Smooth muscle cell (in vitro differentiated cells): Measurements from ENCODE around the gene TOM1. TPM values are rescaled to one million over a fixed set of nuclear protein-coding genes. Genes with fewer than 3 reads are reported as not detected.
"Not testable (repeated sequence)": the region's sequence is repeated elsewhere in the genome, so short reads cannot be mapped to it uniquely, and the experiment has no call there.

Experiments
- DNase-seq: peaks from one replicate; lab custom pipeline; 2025; ENCODE audit not compliant: unreplicated experiment; lab: John Stamatoyannopoulos, UW
- H2AFZ ChIP-seq: fragments of 200-600 bp; sonication (generic); 2 replicates; pipeline ENCODE4 v1.6.0; 2016; ENCODE audit warnings: antibody characterized with exemption, low read depth, mild to moderate bottlenecking
- H3F3A ChIP-seq: fragments of 200-600 bp; sonication (generic); 2 replicates; pipeline ENCODE4 v1.6.0; 2017; ENCODE audit warnings: antibody characterized with exemption, low read depth
- H3K27ac ChIP-seq: fragments of 200-600 bp; sonication (generic); 2 replicates; pipeline ENCODE4 v1.5.1; 2016; ENCODE audit warnings: low read depth, mild to moderate bottlenecking
- H3K27me3 ChIP-seq: fragments of 200-600 bp; sonication (generic); 2 replicates; pipeline ENCODE4 v1.6.1; 2016; ENCODE audit warnings: low read depth, mild to moderate bottlenecking
- H3K36me3 ChIP-seq: fragments of 200-600 bp; sonication (generic); 2 replicates; pipeline ENCODE4 v1.5.1; 2016; ENCODE audit warnings: low read depth
- H3K4me1 ChIP-seq: fragments of 200-600 bp; sonication (generic); 2 replicates; pipeline ENCODE4 v1.5.1; 2016; ENCODE audit warnings: low read depth
- H3K4me2 ChIP-seq: fragments of 200-600 bp; sonication (generic); 2 replicates; pipeline ENCODE4 v1.6.0; 2016; ENCODE audit warnings: mild to moderate bottlenecking
- H3K4me3 ChIP-seq: fragments of 200-600 bp; sonication (generic); 2 replicates; pipeline ENCODE4 v1.5.1; 2016; ENCODE audit warnings: mild to moderate bottlenecking
- H3K79me2 ChIP-seq: fragments of 200-600 bp; sonication (generic); 2 replicates; pipeline ENCODE4 v1.6.0; 2016; ENCODE audit warnings: low read depth, mild to moderate bottlenecking
- H3K9ac ChIP-seq: fragments of 200-600 bp; sonication (generic); 2 replicates; pipeline ENCODE4 v1.6.0; 2016; ENCODE audit warnings: low read depth
- H3K9me3 ChIP-seq: fragments of 200-600 bp; sonication (generic); replicated peaks from 2 replicates; pipeline ENCODE4 v1.5.1; 2016; ENCODE audit warnings: low read depth
- H4K20me1 ChIP-seq: fragments of 200-600 bp; sonication (generic); 2 replicates; pipeline ENCODE4 v1.6.0; 2016; ENCODE audit warnings: low read depth
- CTCF ChIP-seq: fragments of 200-600 bp; sonication (generic); IDR thresholded peaks from 2 replicates; pipeline ENCODE4 v1.5.1; 2017; ENCODE audit warnings: borderline replicate concordance, mild to moderate bottlenecking, antibody characterized with exemption; ENCODE audit not compliant: insufficient read depth, poor library complexity, severe bottlenecking
- WGBS: methylation state at CpG from one replicate; pipeline ENCODE4 v1.1.7; 2016; ENCODE audit warnings: low lambda C conversion rate; 5-methylcytosine and 5-hydroxymethylcytosine counted together
- microRNA-seq: library from miRNA; unstranded; fragments of <30 nt; microRNA quantifications from one replicate; pipeline ENCODE4, GENCODE V29; 2016; ENCODE audit warnings: borderline number of aligned reads
- polyA plus RNA-seq: library from polyadenylated mRNA; unstranded; fragments of >200 nt; fragmentation: Nextera tagmentation; extraction: Ambion mirVana; gene quantifications from 2 replicates; pipeline ENCODE4 v1.2.1, GENCODE V29; 2016
- small RNA-seq: library from RNA; depleted of rRNA; stranded (forward); fragments of <200 nt; gene quantifications from one replicate; pipeline ENCODE3, GENCODE V24; 2014
- total RNA-seq: library from RNA; depleted of rRNA; stranded (reverse); fragments of >200 nt; gene quantifications from 2 replicates; pipeline ENCODE4 v1.2.3, GENCODE V29; 2014

The TOM1 gene
- total and polyA plus RNA-seq, 2 experiments from 2014 or later: 86.1 to 127 TPM

- Histone ChIP-seq H3K36me3 (no peaks in the 10 kb centered on the region), H3K27me3 (no peaks in the 10 kb centered on the region), H3K4me2 (no peak overlapping the region), H3K79me2 (no peaks in the 10 kb centered on the region), H3K4me3 (no peak overlapping the region), H4K20me1 (no peaks in the 10 kb centered on the region), H2AFZ (no peak overlapping the region), H3K27ac (no peak overlapping the region), H3F3A (no peaks in the 10 kb centered on the region), H3K9ac (no peak overlapping the region), H3K4me1 (peaks cover 6% of the 10 kb centered on the region), H3K9me3 (no peaks in the 10 kb centered on the region)
- no peak for TF ChIP-seq CTCF
- 96% methylated on average over 5 of the region's 5 CpGs for WGBS
- DNase-seq: no peak
Measured at GRCh38 chr22:35394810-35395563, 95.3 kb downstream of the TOM1 start.

- DNase-seq, H3K36me3 ChIP-seq, H3K4me1 ChIP-seq, H4K20me1 ChIP-seq, H3K9me3 ChIP-seq, H3K27me3 ChIP-seq, H3K9ac ChIP-seq, H3K27ac ChIP-seq, H3K4me2 ChIP-seq, H2AFZ ChIP-seq, H3K4me3 ChIP-seq, H3F3A ChIP-seq: not testable (repeated sequence)
- H3K79me2 ChIP-seq: peaks cover 11% of the 10 kb centered on the region
- WGBS: 80% methylated on average over 6 of the region's 6 CpGs
Measured at GRCh38 chr22:35396622-35397021, 96.9 kb downstream of the TOM1 start.

GRCh38 chr22:35397095-35397904 is 97.6 kb downstream of the TOM1 start:
- Histone ChIP-seq H4K20me1 (no peaks in the 10 kb centered on the region), H2AFZ (no peak overlapping the region), H3K36me3 (no peaks in the 10 kb centered on the region), H3K79me2 (peaks cover 11% of the 10 kb centered on the region), H3K4me1 (peaks cover 6% of the 10 kb centered on the region), H3K27me3 (no peaks in the 10 kb centered on the region), H3K9me3 (no peaks in the 10 kb centered on the region), H3K4me3 (no peak overlapping the region), H3K27ac (no peak overlapping the region), H3F3A (no peaks in the 10 kb centered on the region), H3K4me2 (no peak overlapping the region), H3K9ac (no peak overlapping the region)
- no peak for TF ChIP-seq CTCF
- DNase-seq: no peak
- 89% methylated on average over 13 of the region's 13 CpGs for WGBS

Small RNAs within 50 kb of the gene (microRNA-seq; reads per million reads assigned to microRNA genes)
- 8.8 reads per million, percentile 11 among the genes with 10 or more reads in this experiment for gene MIR3909
- gene MIR6069: not detected

Small RNAs within 50 kb of the gene (small RNA-seq; reads per million reads assigned to genes)
- gene MIR3909 (2.8 reads per million, percentile 51 among the genes with 10 or more reads in this experiment), gene MIR6069 (not detected)

Other genes with a start within 250 kb of the TOM1 start
- gene ISX, start 233.7 kb upstream of the TOM1 start, total RNA-seq: not detected in 2 replicates
- not detected in 2 replicates for gene ISX, start 233.7 kb upstream of the TOM1 start, polyA plus RNA-seq
- gene HMGXB4, start 42.4 kb upstream of the TOM1 start, total RNA-seq: 33.0 and 34.1 TPM in 2 replicates
- gene HMGXB4, start 42.4 kb upstream of the TOM1 start, polyA plus RNA-seq: 20.0 and 28.2 TPM in 2 replicates
- 11.7 and 13.7 TPM in 2 replicates for gene HMOX1, start 81.2 kb downstream of the TOM1 start, total RNA-seq
- 7.7 and 9.8 TPM in 2 replicates for gene HMOX1, start 81.2 kb downstream of the TOM1 start, polyA plus RNA-seq
- gene MCM5, start 100.2 kb downstream of the TOM1 start, total RNA-seq: 7.4 and 28.7 TPM in 2 replicates
- 23.1 and 31.9 TPM in 2 replicates for gene MCM5, start 100.2 kb downstream of the TOM1 start, polyA plus RNA-seq
- gene RASD2, start 240.9 kb downstream of the TOM1 start, total RNA-seq: 0.27 TPM in 1 of 2 replicates, not detected in the other
- 0.86 TPM in 1 of 2 replicates, not detected in the other for gene RASD2, start 240.9 kb downstream of the TOM1 start, polyA plus RNA-seq